ENCODE results near the gene RNF123.
A peak's percentile ranks its signal among the peaks of the same experiment; 100 is the strongest.

RNF123 gene

DNA sequence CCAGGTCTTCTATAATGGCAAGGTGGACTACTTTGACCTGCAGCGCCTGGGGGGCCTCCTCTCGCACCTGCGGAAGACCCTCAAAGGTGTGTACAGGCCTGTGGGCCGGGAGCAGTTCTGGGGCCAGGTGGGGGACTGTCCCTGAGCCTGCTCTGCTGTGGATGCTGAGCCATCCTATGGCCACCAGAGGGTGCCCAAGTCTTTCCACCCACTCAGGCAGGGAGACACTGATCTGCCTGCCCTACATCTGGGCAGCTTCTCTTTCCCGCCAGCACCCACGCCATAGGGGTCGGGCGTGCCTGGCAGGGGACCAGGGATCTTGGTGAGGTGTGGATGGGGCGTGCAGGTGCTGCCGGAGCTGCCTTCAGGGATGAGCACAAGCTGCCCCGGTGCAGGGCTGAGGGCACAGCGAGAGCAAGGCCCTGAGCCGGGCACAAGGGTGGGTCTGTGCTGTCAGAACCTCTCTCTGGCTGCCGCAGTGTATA is 14.1 kb downstream of the RNF123 start:
- peak; percentile 84 for DNase-seq (ENCODE audit: low spot score)

GRCh38 chr3:49703956-49704355 is 14.6 kb downstream of the RNF123 start:
- no peak for DNase-seq (ENCODE audit: low spot score)

GRCh38 chr3:49704629-49705028 is 15.3 kb downstream of the RNF123 start:
- DNase-seq (ENCODE audit: low spot score): no peak

DNA sequence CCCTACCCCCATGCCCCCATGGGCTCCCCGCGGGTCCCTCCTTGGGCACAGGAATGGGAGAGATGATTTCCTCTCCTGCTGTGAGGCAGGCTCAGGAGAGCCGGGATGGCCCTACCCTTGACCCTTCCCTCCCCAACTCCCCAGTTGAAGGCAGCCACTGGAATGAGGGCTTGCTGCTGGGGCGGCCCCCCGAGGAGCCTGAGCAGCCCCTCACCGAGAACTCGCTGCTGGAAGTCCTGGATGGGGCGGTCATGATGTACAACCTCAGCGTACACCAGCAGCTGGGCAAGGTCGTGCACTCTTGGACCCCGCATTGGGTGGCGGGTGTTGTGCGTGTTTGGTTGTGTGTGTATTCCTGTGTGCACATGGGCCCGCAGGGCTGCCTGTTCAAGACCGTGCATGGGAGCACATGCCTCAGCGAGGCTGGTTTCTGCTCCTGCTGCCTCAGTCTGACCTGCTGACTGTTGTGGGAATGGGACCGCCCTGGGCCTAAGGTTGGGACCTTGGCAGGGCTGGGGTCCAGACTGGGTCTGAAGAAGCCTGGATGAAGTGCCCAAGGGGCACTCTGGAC is 16.1 kb downstream of the RNF123 start:
- no peak for DNase-seq (ENCODE audit: low spot score)

DNA sequence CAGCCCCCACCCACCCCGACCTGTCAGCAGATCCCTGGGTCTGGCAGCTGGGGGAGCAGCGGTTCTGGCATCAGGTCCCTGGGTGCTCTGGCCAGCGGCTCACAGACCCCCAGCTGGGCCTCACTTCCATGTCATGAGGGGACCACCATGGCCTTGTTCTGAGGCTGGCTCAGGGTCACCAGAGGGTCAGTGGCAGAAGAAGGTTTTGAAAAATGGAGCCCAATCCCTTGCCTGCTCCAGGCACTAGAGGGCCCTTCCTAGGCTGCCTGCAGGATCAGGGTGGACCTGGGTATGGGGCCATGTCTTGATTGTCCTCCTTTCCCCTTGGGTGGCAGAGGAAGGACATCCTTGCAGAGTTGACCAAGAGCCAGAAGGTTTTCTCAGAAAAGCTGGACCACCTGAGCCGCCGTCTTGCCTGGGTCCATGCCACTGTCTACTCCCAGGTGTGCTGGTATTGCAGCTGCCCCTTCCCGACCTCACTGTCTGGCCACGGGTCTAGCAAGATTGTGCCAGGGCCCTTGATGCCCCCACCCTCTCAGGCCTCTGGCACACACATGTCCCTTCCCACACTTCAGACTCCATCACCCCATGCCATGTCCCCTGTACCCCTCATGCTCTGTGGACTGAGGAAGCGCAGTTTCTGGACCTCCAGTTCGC is 17.2 kb downstream of the RNF123 start:
- no peak for DNase-seq (ENCODE audit: low spot score)

DNA sequence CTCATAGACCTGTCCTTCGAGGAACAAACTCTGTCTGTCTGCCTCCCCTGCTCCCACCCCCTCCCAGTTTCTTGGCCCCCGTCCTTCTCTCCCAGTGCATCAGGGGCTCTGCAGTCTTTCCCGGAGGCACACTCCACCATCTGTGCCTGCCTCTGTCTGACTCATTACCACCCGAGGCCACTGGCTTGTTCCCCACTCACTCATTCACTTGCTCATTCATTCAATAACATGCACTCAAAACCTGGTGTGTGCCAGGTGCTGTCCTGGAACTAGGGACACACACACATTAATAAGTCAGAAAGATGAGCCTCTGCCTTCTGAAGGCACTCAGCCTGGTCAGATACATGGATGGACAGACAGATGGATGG is 17.7 kb downstream of the RNF123 start:
- DNase-seq (ENCODE audit: low spot score): no peak

DNA sequence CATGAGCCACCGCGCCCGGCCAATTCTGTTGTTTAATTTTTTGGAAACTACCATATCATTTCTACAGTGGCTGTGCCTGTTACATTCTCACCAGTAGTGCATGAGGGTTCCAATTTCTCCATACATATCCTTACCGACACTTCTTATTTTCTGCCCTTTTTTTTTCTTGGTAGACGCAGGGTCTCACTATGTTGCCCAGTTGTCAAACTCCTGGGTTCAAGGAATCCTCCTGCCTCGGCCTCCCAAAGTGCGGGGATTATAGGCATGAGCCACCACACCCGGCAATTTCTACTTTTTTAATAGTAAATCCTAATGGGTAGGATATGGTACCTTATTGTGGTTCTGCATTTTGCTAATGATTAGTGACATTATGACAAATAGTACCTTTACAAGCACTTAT is 20.5 kb downstream of the RNF123 start:
- DNase-seq (ENCODE audit: low spot score): no peak

- no peak for DNase-seq (ENCODE audit: low spot score)
Measured at GRCh38 chr3:49711489-49711888, 22.1 kb downstream of the RNF123 start.

DNA sequence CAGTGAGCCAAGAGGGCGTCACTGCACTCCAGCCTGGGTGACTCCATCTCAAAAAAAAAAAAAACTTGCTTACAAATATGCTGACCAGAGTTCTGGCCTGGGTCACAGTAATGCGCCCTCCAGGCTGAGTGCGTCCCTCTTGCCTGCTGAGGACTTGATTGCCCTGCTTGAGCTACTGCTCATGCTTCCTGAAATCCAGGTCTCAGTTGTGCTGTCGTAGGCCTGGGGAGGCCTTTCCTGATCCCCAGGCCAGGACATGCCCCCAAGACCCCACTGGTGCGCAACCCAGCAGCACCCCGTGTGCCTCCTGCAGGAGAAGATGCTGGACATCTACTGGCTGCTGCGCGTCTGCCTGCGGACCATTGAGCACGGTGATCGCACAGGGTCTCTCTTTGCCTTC is 22.8 kb downstream of the RNF123 start:
- no peak for DNase-seq (ENCODE audit: low spot score)

DNA sequence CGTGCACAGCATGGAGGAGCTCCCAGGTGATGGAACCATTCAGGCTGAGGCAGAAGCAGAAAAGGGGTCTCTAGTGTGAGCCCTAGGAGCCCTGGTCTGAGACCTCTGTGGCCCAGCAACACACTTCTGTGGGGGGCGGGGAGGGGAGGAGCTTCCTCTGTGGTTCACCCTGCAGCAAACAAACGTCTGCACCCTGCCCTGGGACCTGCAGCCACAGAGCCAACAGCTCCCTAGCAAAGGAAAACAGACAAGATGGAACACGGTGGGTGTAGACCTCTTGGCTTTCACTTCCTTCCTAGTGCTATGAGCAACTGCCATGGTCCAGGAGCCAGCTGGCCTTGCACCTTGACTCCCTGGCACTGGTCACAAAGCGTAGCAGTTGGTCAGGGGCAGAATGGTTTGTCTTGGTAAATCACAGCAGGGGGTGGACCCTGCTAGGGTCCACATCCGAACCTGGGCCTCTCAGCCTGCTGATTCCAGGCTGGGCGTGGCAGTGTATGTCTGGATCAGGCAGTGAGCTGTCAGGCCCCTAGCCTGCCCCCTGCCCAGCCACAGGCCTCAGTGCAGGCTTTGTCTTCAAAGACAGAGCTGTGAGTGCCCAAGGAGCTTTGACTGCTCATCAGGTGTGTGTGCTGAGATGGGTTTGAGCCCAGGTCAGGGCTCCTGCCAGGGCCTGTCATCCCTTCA is 23.4 kb downstream of the RNF123 start:
- DNase-seq (ENCODE audit: low spot score): no peak

DNA sequence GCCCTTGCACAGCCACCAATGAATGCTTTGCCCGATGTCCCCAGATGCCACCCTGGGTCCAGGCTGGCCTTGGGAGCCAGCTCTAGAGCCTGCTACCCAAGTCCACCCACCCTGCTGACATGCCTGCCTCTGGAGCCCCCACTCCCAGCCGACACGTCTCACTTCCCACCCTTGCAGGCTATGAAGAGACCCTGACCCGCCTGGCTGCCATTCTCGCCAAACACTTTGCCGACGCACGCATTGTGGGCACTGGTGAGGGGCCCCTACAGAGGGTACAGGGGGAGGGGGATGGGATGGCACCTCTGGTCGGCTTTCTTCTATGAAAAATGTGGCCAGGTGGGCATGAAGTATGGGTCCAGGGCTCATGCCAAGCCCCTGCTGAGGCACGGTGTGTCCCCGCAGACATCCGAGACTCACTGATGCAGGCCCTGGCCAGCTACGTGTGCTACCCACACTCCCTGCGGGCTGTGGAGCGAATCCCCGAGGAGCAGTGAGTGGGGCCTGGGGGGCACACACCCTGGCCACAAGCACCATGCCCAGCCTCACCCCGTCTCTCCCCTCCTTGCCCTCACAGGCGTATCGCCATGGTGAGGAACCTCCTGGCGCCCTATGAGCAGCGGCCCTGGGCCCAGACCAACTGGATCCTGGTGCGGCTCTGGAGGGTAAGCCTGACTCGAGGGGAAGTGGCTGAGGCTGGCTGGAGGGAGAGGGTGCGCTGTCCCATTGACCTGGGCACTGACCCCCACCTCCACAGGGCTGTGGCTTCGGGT is 24.2 kb downstream of the RNF123 start:
- DNase-seq (ENCODE audit: low spot score): no peak

DNA sequence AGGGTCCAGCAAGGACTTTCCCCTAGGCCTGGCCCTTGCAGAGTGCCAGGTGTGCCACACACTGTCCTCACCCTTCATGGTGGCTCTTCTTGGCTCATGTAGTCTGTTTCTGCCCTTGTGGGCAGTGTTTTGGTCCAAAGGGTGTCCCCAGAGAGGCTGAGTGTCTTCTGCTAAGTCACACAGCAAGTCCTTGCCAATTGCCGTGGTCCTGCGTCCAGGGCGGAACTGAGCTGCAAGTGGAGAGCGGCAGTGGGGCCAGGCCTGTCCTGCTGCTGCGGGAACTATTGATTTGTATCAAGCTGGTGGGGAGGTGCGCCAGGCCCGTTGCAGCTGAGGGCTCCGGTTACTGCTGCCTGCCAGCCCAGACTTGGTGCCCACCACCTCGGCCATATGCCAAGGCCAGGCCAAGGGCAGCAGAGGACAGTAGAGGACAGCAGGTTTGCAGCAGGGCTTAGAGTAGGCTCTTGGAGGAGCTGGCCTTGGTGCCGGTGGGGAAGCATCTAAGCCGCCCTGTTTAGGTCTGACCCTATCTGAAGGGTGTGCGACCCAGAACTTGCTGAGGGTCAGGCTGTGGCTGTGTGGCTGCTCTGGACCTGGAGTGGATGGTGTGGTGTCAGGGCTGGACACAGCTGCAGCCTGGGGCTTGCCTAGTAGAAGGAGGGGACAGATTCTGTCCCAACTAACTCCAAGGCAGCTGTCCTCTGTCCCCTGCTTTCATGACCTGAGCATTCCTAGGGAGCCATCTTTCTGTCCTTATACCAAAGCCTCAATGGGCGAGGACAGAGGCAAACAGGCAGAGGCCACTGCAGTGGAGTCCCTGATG is 25.6 kb downstream of the RNF123 start:
- no peak for DNase-seq (ENCODE audit: low spot score)

DNA sequence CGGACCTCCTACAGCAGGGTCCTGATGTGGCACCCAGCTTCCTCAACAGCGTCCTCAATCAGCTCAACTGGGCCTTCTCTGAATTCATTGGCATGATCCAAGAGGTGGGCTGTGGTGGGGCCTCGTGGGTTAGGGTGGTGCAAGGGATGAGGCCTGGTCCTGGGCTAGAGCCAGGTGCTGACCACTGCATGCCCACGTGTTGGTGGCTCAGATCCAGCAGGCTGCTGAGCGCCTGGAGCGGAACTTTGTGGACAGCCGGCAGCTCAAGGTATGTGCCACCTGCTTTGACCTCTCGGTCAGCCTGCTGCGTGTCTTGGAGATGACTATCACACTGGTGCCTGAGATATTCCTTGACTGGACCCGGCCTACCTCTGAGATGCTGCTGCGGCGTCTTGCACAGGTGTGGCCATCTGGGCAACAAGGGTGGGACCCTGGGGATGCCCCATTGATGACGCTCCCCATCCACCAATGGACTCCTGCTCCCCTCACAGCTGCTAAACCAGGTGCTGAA is 26.3 kb downstream of the RNF123 start:
- DNase-seq (ENCODE audit: low spot score): no peak

- DNase-seq (ENCODE audit: low spot score): no peak
Measured at GRCh38 chr3:49716169-49716568, 26.8 kb downstream of the RNF123 start.

DNA sequence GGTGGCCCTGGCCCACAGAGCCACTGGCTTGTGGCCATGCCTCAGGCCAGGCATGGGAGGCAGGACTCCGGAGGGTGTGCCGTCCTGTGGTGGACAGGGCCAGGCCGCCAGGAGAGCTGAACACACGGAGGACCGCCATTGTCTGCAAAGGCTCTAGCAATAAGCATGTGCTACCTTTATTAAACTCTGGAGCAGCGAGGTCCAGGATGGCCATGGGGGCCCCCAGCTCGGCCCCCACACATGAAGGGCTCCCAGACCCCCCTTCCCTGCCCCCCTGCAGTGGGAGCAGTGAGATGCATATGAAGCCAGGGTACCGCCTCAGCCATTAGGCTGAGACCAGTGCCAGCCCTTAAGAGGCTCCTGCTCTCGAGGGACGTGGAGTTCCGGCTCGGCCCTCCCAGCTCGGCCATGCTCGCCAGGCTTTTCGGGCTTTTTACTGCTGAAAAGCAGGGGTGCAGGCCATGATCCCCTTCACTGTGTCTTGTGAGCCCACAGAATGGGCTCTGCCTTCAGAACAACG is 27.4 kb downstream of the RNF123 start:
- DNase-seq (ENCODE audit: low spot score): no peak

- no peak for DNase-seq (ENCODE audit: low spot score)
Measured at GRCh38 chr3:49717211-49717958, 28.0 kb downstream of the RNF123 start.

GRCh38 chr3:49717959-49718857 is 28.9 kb downstream of the RNF123 start:
- no peak for DNase-seq (ENCODE audit: low spot score)

DNA sequence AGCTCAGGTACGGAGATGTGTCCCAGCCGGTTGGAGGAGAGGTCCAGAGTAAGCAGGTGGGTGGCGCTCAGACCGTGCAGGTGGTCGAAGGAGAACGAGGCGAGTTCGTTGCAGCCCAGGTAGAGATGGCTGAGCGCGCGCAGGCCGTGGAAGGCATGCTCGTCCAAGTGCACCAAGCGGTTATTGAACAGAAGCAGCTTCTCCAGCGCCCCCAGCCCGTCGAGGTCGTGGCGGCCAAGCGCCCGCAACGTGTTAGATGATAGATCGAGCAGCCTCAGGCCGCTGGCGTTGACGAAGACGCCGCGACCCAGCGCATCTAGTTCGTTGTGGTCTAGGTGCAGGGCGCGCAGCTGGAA is 29.5 kb downstream of the RNF123 start:
- no peak for DNase-seq (ENCODE audit: low spot score)

DNA sequence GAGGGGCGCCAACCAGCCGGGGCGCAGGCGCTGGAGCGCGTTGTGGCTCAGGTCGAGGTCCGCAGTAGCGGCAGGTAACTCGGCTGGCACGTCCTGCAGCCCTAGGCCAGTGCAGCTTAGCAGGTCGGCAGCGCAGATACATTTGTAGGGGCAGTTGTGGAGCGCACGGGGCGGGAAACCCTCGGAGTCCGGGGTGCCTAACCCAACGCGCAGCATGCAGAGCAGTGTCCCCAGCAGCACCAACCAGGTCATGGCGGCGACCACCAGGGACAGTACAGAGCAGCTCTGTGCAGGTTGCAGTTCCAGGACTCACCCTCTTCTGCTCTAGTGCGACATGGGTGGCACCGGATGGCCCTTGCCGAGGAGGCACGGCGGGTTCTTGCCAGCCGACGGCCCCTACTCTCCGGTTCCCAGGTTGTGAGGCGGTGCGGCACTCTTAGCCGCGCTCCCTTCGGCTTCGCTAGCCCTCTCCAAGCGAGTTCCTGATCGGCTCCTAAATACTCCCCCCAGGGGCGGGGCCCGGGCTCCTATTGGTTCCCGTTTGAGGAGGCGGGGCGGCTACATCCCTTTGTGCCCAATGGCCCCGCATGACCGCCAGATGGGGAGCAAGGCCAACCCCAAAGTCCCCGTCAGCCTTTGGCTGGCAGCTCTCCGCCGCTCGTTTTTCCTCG is 30.0 kb downstream of the RNF123 start, which contains the start of gene AMIGO3:
Gene AMIGO3, minus strand, starts transcription at position 471 of the 671 bp plus-strand sequence. Its CDS starts 219 bp downstream, at position 252.
- DNase-seq (ENCODE audit: low spot score): peak; percentile 96
